HEK293 (cell line): ENCODE results near the gene ZNF493.

Source experiments
- CTCF ChIA-PET: fragments of 350-600 bp; formaldehyde crosslinking; extraction: SDS; loops from one replicate; lab custom pipeline; 2021; ENCODE audit warnings: antibody characterized with exemption; lab: Yijun Ruan, JAX
- POLR2A ChIA-PET: fragments of 300-600 bp; formaldehyde crosslinking; extraction: SDS; loops from one replicate; lab custom pipeline; 2020; ENCODE audit warnings: antibody characterized with exemption, inconsistent platforms; lab: Yijun Ruan, JAX
- H3K27ac ChIP-seq: fragments of 200-500 bp; sonication (Bioruptor generic); 2 replicates; pipeline ENCODE4 v1.5.1; 2014; ENCODE audit warnings: low read depth, low read length, control low read depth, inconsistent platforms; ENCODE audit errors: extremely low read depth
- H3K36me3 ChIP-seq, 2 experiments: fragments of 200-500 bp in 1 of 2; sonication (Bioruptor generic) in 1 of 2; 1 replicate in 1 of 2; 2 replicates in 1 of 2; pipeline ENCODE4 v1.5.1; 2014 to 2017; ENCODE audit warnings: inconsistent platforms in 2 of 2, low read length in 2 of 2; ENCODE audit not compliant: control insufficient read depth in 2 of 2, insufficient read depth in 1 of 2
- H3K4me1 ChIP-seq: fragments of 200-500 bp; sonication (Bioruptor generic); 2 replicates; pipeline ENCODE4 v1.5.1; 2014; ENCODE audit warnings: mild to moderate bottlenecking, low read length, inconsistent platforms; ENCODE audit not compliant: control insufficient read depth, insufficient read depth
- H3K4me3 ChIP-seq: 2 replicates; pipeline ENCODE4 v1.5.1; 2011; ENCODE audit warnings: low read depth, mild to moderate bottlenecking, control low read depth, low read length, moderate library complexity
- H3K9me3 ChIP-seq: fragments of 200-500 bp; sonication (Bioruptor generic); 2 replicates; pipeline ENCODE4 v1.5.1; 2014; ENCODE audit warnings: low read depth, low read length, inconsistent platforms; ENCODE audit not compliant: control insufficient read depth, insufficient read depth
- MEIS1 ChIP-seq: sonication (generic); formaldehyde crosslinking; IDR thresholded peaks from 2 replicates; pipeline ENCODE4 v1.8.1; 2022; ENCODE audit warnings: missing genetic modification reagents, mild to moderate bottlenecking, borderline replicate concordance
- SCRT1 ChIP-seq: fragments of 450-650 bp; formaldehyde crosslinking; IDR thresholded peaks from 2 replicates; pipeline ENCODE4 v1.5.1; 2016; ENCODE audit warnings: missing biosample characterization, missing genetic modification characterization, borderline replicate concordance
- ZBTB17 ChIP-seq: fragments of 450-650 bp; formaldehyde crosslinking; IDR thresholded peaks from 2 replicates; pipeline ENCODE4 v1.5.1; 2016; ENCODE audit warnings: missing biosample characterization, missing genetic modification characterization
- ZBTB44 ChIP-seq: fragments of 450-650 bp; IDR thresholded peaks from 2 replicates; pipeline ENCODE4 v1.5.1; 2018; ENCODE audit warnings: missing biosample characterization, mild to moderate bottlenecking, missing genetic modification characterization
- ZNF155 ChIP-seq: fragments of 450-650 bp; formaldehyde crosslinking; IDR thresholded peaks from 2 replicates; pipeline ENCODE4 v1.5.1; 2016; ENCODE audit warnings: missing biosample characterization, missing genetic modification characterization
- ZNF169 ChIP-seq: fragments of 450-650 bp; formaldehyde crosslinking; IDR thresholded peaks from 2 replicates; pipeline ENCODE4 v1.5.1; 2016; ENCODE audit warnings: missing biosample characterization, missing genetic modification characterization
- ZNF2 ChIP-seq: fragments of 450-650 bp; formaldehyde crosslinking; IDR thresholded peaks from 2 replicates; pipeline ENCODE4 v1.5.1; 2016; ENCODE audit warnings: missing biosample characterization, missing genetic modification characterization
- ZNF214 ChIP-seq: fragments of 450-650 bp; formaldehyde crosslinking; IDR thresholded peaks from 2 replicates; pipeline ENCODE4 v1.5.1; 2017; ENCODE audit warnings: missing biosample characterization, mild to moderate bottlenecking, missing genetic modification characterization, borderline replicate concordance
- ZNF221 ChIP-seq: fragments of 450-650 bp; formaldehyde crosslinking; IDR thresholded peaks from 2 replicates; pipeline ENCODE4 v1.5.1; 2017; ENCODE audit warnings: missing biosample characterization, missing genetic modification characterization, borderline replicate concordance
- ZNF239 ChIP-seq: fragments of 450-650 bp; formaldehyde crosslinking; IDR thresholded peaks from 2 replicates; pipeline ENCODE4 v1.5.1; 2016; ENCODE audit warnings: missing biosample characterization, missing genetic modification characterization
- ZNF311 ChIP-seq: fragments of 450-650 bp; formaldehyde crosslinking; IDR thresholded peaks from 2 replicates; pipeline ENCODE4 v1.5.1; 2017; ENCODE audit warnings: missing biosample characterization, missing genetic modification characterization, borderline replicate concordance
- ZNF366 ChIP-seq: fragments of 450-650 bp; formaldehyde crosslinking; conservative IDR thresholded peaks from 2 replicates; pipeline ENCODE4 v1.5.1; 2016; ENCODE audit warnings: missing biosample characterization, missing genetic modification characterization
- ZNF416 ChIP-seq: fragments of 450-650 bp; formaldehyde crosslinking; IDR thresholded peaks from 2 replicates; pipeline ENCODE4 v1.5.1; 2016; ENCODE audit warnings: missing biosample characterization, missing genetic modification characterization
- ZNF518A ChIP-seq: fragments of 450-650 bp; formaldehyde crosslinking; conservative IDR thresholded peaks from 2 replicates; pipeline ENCODE4 v1.5.1; 2016; ENCODE audit warnings: low read depth, missing biosample characterization, missing genetic modification characterization
- ZNF544 ChIP-seq: fragments of 450-650 bp; formaldehyde crosslinking; IDR thresholded peaks from 2 replicates; pipeline ENCODE4 v1.5.0; 2017; ENCODE audit warnings: missing biosample characterization, missing genetic modification characterization
- ZNF701 ChIP-seq: fragments of 450-650 bp; formaldehyde crosslinking; IDR thresholded peaks from 2 replicates; pipeline ENCODE4 v1.5.1; 2016; ENCODE audit warnings: missing biosample characterization, missing genetic modification characterization
- ZNF777 ChIP-seq: fragments of 450-650 bp; formaldehyde crosslinking; IDR thresholded peaks from 2 replicates; pipeline ENCODE4 v1.5.1; 2017; ENCODE audit warnings: missing biosample characterization, missing genetic modification characterization, borderline replicate concordance
- ZNF837 ChIP-seq: fragments of 450-650 bp; formaldehyde crosslinking; IDR thresholded peaks from 2 replicates; pipeline ENCODE4 v1.5.1; 2016; ENCODE audit warnings: missing biosample characterization, missing genetic modification characterization
- ZNF843 ChIP-seq: fragments of 450-650 bp; formaldehyde crosslinking; IDR thresholded peaks from 2 replicates; pipeline ENCODE4 v1.5.1; 2016; ENCODE audit warnings: missing biosample characterization, missing genetic modification characterization
- TF ChIP-seq, protein P1 (sequence below): fragments of 450-650 bp; formaldehyde crosslinking; IDR thresholded peaks from 2 replicates; pipeline ENCODE4 v1.5.1; 2016; ENCODE audit warnings: missing biosample characterization, missing genetic modification characterization, borderline replicate concordance
- TF ChIP-seq, protein P2 (sequence below): fragments of 450-650 bp; formaldehyde crosslinking; IDR thresholded peaks from 2 replicates; pipeline ENCODE4 v1.5.1; 2016; ENCODE audit warnings: missing biosample characterization, missing genetic modification characterization, borderline replicate concordance

The ZNF493 gene

DNA sequence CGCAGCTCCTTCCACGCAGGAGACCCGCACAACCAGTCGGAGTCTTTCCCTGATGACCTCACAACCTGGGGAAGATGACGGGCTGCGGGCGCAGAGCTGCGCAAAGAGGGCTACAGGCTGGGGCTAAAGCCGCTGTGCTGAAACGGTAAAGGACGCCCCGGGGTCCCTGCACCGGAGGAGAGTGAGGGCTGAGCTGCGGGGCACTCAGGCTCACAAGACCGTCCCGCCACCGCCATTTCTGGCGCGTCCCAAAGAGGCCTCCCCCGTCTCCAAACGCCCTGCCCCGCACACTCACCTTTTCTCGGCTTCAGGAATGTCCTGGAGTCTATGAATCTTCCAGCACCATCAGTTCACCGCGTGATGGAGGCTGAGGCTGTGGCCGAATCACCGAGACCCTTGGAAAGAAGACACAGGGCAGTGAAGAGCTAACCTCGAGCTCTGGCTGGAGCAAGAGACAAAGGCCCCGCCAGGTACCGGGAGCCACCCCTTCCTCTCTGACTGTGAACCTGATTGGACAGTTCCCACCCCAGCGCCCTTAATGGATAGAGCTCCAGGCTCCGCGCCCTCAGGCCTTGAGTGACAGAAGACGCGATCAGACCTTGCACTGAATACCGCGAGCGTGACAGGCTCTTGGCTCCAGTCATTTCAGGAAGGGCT lies 66.6 kb downstream of the ZNF493 start (continued):
- TF ChIP-seq ZNF837 (tag by site-specific recombination) (no peak), SCRT1 (tag by site-specific recombination) (no peak), ZNF155 (tag by site-specific recombination) (no peak), ZNF2 (no peak), ZNF221 (tag by site-specific recombination) (no peak)
- TF ChIP-seq, protein P1, sequence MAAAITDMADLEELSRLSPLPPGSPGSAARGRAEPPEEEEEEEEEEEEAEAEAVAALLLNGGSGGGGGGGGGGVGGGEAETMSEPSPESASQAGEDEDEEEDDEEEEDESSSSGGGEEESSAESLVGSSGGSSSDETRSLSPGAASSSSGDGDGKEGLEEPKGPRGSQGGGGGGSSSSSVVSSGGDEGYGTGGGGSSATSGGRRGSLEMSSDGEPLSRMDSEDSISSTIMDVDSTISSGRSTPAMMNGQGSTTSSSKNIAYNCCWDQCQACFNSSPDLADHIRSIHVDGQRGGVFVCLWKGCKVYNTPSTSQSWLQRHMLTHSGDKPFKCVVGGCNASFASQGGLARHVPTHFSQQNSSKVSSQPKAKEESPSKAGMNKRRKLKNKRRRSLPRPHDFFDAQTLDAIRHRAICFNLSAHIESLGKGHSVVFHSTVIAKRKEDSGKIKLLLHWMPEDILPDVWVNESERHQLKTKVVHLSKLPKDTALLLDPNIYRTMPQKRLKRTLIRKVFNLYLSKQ (tag by site-specific recombination): no peak
- TF ChIP-seq, all 188 proteins: peak for 0

DNA sequence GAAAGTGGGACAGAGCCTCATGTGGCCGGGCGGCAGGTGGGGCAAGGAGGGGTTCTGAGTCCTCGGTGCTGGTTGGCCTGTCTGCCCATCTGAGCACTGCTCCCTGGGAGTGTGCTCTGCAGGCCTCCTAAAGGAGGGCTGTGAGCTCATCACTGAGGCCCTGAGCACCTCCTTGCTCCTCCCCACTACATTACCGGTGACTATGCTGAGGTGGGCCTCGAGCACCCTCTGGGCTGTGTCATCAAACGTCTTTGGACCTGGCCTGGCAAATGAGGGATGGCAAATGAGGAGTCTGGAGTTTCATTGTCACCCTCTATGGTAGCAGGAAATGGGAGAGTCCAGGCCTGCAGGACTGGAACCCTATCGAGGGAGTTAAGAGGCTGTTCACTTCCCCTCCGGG lies 69.7 kb downstream of the ZNF493 start:
- POLR2A ChIA-PET: no interaction called here
- H3K4me3 ChIP-seq: no peak overlapping the region
- H3K4me1 ChIP-seq: no peaks in the 10 kb centered on the region
- no peaks in the 10 kb centered on the region for H3K9me3 ChIP-seq
- CTCF ChIA-PET: no interaction called here
- TF ChIP-seq ZNF239 (tag by site-specific recombination) (no peak), ZNF214 (tag by site-specific recombination) (no peak), ZNF701 (tag by site-specific recombination) (no peak), ZNF544 (tag by site-specific recombination) (no peak), ZNF416 (tag by site-specific recombination) (no peak), ZBTB17 (tag by site-specific recombination) (no peak), ZNF777 (tag by site-specific recombination) (no peak)
- H3K36me3 ChIP-seq: no peaks in the 10 kb centered on the region
- H3K27ac ChIP-seq: no peak overlapping the region

DNA sequence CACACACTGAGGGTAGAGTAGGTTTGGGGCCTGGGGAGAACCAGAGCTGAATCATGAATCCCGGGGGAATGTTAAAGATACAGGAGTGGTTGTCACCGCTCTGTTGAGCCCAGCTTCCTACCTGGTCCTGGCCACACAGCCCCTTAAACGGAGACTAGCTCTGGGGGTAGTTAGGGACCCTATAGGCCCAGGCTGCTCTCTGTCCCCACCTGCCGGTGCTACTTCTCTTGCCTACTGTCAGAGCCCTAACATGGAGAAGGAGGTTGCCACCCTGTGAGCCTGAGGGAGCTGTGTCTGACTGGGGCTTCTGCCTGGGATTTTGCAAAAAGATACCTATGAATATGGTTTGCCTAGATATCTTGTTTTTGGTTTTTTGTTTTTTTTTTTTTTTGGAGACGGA lies 71.9 kb downstream of the ZNF493 start:
- Histone ChIP-seq H3K27ac (no peak overlapping the region), H3K4me3 (no peak overlapping the region), H3K4me1 (no peaks in the 10 kb centered on the region), H3K9me3 (no peaks in the 10 kb centered on the region), H3K36me3 (no peaks in the 10 kb centered on the region)
- CTCF ChIA-PET: no interaction called here
- TF ChIP-seq ZNF311 (no peak), ZNF169 (no peak), ZNF366 (tag by site-specific recombination) (no peak), ZBTB44 (tag by site-specific recombination) (no peak), ZNF843 (no peak), MEIS1 (CRISPR knock-in tag) (no peak), ZNF518A (tag by site-specific recombination) (no peak)
- TF ChIP-seq, protein P2, sequence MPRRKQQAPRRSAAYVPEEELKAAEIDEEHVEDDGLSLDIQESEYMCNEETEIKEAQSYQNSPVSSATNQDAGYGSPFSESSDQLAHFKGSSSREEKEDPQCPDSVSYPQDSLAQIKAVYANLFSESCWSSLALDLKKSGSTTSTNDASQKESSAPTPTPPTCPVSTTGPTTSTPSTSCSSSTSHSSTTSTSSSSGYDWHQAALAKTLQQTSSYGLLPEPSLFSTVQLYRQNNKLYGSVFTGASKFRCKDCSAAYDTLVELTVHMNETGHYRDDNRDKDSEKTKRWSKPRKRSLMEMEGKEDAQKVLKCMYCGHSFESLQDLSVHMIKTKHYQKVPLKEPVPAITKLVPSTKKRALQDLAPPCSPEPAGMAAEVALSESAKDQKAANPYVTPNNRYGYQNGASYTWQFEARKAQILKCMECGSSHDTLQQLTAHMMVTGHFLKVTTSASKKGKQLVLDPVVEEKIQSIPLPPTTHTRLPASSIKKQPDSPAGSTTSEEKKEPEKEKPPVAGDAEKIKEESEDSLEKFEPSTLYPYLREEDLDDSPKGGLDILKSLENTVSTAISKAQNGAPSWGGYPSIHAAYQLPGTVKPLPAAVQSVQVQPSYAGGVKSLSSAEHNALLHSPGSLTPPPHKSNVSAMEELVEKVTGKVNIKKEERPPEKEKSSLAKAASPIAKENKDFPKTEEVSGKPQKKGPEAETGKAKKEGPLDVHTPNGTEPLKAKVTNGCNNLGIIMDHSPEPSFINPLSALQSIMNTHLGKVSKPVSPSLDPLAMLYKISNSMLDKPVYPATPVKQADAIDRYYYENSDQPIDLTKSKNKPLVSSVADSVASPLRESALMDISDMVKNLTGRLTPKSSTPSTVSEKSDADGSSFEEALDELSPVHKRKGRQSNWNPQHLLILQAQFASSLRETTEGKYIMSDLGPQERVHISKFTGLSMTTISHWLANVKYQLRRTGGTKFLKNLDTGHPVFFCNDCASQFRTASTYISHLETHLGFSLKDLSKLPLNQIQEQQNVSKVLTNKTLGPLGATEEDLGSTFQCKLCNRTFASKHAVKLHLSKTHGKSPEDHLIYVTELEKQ (tag by site-specific recombination): no peak
- TF ChIP-seq, all 188 proteins: peak for 0
- POLR2A ChIA-PET: no interaction called here
